ENCODE data around the gene SLK.

SLK gene

GRCh38 chr10:103942866-103943265 is 24.1 kb upstream of the SLK start:
- no peak for DNase-seq

GRCh38 chr10:103947799-103948516 is 19.0 kb upstream of the SLK start:
- no peak for DNase-seq

DNA sequence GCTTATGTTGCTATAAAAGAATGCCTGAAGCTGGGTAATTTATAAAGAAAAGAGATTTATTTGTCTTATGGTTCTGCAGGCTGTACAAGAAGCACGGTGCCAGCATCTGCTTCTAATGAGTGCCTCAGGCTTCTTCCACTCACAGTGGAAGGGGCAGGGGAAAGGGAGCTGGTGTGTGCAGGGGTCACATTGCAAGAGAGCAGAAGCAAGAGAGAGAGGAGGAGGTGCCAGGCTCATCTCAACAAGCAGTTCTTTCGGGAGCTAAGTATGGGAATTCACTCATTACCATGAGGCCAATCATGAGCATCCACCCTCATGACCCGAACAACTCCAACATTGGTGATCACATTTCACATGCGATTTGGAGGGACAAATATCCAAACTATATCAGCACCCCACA is 17.2 kb upstream of the SLK start:
- no peak for DNase-seq

DNA sequence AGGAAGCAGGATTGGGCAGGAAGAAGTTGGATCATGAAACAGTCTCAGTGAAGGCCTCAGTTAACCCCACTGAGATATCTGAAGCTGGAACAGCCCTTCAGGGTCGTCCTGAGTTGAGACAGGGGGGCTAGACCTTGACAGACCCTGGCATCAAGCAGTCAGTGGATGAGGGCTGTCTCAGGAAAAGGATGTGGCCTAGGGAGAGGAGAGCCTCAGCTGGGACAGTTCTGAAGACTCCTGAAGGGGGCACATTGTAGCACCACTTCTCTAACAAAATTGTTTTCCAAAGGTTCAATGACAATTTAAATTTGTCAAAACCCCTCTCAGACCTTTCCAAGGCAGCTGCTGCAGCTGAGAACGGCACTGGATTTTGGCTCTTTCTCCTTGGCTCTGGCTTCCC is 15.8 kb upstream of the SLK start:
- DNase-seq: no peak

DNA sequence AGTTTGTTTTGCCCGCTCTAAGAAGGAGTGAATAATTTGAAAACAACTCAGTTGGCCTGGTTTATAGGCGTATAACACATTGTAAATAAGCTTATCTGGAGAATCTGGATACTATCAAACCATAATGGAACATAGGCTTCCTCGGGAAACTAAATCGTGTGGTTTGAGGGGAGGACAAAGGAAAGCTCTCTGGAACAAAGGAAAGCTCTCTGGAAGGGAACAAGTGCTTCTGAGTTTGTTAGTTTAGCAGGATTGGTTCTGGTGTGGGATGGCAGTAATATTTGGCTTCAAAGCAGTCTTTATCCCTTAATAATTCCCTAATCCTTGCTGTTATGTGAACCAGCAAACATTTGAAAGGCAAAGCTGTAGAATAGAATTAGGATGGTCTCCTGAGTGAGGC is 15.0 kb upstream of the SLK start:
- DNase-seq: peak; percentile 25

- DNase-seq: no peak
These were observed 12.4 kb upstream of the SLK start for GRCh38 chr10:103954543-103954942.

DNA sequence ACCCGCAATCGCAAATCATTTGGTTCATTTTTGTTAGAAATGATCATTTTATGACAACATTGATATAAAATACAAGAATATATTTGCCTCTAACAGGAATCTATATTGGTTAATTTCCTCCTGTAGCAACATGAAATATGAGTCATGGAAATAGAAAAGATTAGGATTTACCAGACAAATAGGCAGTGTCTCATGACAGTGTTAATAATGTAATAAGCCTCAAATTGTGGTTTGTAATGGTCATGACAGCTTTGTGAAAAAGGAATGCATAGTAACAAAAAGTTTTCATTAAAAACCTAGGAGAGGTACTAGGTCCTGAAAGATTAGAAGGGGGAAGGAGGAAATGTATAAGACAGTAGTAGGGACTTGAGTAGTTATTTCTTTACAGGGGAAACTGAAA is 7.9 kb upstream of the SLK start:
- no peak for DNase-seq

GRCh38 chr10:103960103-103960502 is 6.8 kb upstream of the SLK start:
- no peak for DNase-seq

- peak; percentile 81 for DNase-seq
These were observed 620 bp downstream of the SLK start for GRCh38 chr10:103967448-103968071.

DNA sequence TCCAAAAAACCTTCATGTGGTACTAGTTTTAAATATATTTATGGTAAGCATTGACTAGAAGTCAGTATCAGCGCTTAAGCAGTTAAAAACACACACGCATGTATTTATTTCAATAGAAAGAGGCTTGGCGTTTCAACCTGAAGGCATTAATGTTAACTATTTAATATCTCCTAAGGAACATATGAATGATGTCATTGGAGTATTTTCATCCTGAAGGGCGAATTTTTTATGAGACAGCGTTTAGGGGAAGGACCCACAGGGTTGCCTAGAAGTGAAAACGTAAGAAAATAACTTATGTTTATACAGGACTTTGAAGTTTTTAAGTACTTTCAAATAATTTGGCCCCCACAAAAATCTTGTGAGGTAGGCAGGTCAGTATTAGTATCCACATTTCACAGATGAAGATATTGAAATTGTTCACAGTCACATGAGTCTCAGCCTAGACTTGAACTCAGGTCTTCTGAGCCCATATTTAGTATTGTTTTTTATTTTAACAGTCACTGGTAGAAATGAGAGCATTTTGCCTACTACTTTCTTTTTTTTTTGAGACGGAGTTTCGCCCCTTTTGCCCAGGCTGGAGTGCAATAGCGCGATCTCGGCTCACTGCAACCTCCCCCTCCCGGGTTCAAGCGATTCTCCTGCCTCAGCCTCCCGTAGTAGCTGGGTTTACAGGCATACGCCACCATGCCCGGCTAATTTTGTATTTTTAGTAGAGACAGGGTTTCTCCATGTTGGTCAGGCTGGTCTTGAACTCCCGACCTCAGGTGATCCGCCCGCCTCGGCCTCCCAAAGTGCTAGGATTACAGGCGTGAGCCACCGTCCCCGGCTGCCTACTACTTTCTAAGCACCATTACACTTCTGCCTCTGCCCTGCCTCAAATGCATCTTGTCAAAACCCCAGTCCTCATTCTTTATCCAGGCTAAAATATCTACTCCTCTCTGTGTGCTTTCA is 1.8 kb downstream of the SLK start:
- DNase-seq: peak; percentile 30

DNA sequence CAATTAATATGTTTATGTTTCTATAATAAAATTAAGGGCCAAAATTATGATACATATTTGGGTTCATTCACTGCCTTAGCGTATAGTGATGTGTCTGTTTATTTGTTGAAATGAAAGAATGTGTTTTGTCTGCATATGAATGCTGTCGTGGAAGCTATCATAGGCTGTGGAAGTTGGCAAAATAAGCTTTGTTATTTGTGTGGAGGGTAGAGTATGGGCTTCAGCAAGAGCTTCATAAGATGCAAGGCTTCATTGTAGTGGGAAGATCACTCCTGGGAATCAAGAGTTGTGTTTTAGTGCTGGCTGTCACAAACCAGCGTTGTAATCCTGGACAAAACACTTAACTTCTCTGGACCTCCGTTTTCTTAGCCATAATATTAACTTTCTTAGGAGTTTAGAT is 2.5 kb downstream of the SLK start:
- DNase-seq: no peak

DNA sequence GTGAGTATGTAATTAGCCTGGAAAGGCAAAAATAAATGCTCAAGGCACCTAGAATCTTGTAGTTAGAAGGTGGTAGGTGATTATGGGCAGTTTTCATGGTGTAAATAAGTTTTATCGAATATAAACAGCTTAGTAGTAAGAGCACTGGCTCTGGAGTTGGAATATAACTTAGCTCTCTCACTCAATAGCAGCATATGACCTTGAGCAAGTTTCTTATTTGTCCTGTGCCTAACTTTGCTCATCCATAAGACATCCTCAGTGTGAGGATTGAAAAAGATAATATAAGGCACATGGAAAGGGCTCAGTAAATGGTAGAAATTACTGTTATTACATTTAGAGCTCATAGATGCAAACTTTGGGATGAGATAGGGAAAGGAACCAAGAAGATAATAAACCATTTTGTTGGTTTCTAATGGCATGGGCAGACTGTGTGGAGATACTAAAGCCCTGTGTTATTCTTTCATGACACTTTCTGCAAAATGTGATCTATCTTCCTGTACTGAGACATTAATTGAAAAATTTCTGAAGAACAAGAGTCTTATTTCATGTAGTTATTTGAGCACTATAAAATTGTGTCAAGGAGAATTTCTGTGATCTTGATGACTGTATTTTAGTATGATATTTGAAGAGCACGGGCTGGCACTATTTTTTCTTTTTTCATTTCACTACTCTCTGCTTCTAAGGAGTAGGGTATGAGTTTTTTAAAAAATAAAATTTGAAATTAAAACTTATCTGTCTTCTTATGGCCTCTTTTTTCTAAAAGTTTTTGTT is 3.1 kb downstream of the SLK start:
- no peak for DNase-seq

- DNase-seq: no peak
These were observed 8.2 kb downstream of the SLK start for GRCh38 chr10:103975169-103975568.

GRCh38 chr10:103977204-103977603 is 10.3 kb downstream of the SLK start:
- no peak for DNase-seq

DNA sequence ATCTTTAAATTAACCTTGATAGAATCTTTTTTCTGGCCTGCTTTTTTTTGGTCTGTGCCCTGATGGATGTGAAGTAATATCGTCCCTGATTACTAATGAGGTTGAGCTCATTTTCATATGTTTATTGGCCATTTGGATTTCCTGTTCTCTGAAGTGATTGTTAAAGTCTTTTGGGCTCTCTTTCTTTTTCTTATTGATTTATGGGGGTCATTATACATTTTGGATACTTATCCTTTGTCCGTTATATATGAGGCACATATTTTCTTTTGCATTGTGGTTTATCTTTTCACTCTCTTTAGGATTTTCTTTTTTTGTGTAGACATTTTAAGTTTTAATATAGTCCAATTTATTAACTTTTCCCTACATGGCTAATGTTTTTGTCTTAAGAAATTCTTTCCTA is 12.6 kb downstream of the SLK start:
- no peak for DNase-seq

GRCh38 chr10:103980288-103980906 is 13.5 kb downstream of the SLK start:
- no peak for DNase-seq

DNA sequence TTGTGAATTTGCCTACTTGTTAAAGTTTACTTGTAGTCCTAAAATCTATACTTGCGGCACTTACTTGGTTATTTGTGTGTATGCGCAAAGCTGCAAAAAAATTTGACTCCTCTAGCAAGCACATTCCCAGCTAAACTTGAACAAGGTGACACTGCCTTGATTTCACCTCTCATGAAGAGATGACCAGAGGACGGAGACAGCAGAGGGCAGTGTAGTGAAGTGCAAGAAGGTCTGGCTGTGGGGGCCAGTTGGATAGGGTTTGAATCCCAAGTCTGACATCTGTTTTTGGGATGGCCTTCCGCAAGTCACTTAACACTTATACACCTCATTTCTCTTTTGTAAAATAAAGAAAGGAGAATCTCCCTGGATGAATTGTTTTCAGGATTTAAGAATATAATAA is 15.7 kb downstream of the SLK start:
- no peak for DNase-seq

DNA sequence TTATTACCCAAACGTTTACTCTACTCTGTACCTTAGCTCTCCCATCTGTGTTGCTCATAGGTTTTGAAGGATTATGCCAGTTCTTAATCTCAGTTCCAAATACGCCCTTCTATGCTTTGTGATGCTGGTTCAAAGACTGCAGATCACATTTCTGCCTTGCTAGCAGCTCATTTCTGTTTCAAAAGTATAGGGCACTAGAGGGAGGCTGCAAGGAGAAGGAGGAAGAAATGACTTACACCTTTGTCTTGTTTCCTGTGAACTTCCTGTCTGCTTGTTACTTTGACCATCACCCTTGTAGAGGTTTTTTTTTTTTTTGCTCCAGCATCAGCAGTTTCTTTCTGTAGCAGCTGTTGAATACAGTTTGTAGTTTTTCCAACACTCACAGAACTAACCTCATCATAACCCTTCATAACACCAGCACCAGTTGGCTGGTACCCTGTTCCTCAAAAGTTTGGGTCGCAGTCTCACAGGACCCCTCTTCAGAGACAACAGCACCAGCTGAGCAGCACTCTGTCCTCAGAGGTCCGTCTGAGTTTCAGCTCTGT is 16.5 kb downstream of the SLK start:
- no peak for DNase-seq

- DNase-seq: no peak
These were observed 18.8 kb downstream of the SLK start for GRCh38 chr10:103985726-103986125.

- no peak for DNase-seq
These were observed 19.4 kb downstream of the SLK start for GRCh38 chr10:103986360-103986759.

- no peak for DNase-seq
These were observed 23.2 kb downstream of the SLK start for GRCh38 chr10:103990121-103990520.

GRCh38 chr10:103990531-103990930 is 23.6 kb downstream of the SLK start:
- no peak for DNase-seq
